NAMALWA (cell line): ENCODE results near the gene FAM229B.
"Not testable (repeated sequence)": the region's sequence is repeated elsewhere in the genome, so short reads cannot be mapped to it uniquely, and the experiment has no call there.

ENCODE experiments used
- DNase-seq: peaks from one replicate; pipeline ENCODE4 v3.0.0-alpha.2; 2015; ENCODE audit warnings: low spot score

The FAM229B gene

GRCh38 chr6:112065426-112065986, 21.9 kb upstream of the FAM229B start:
- no peak for DNase-seq

- no peak for DNase-seq
These were observed 20.8 kb upstream of the FAM229B start for GRCh38 chr6:112066606-112067005.

- DNase-seq: no peak
These were observed 5.8 kb upstream of the FAM229B start for GRCh38 chr6:112081569-112081968.

- no peak for DNase-seq
These were observed 1.9 kb upstream of the FAM229B start for GRCh38 chr6:112085286-112086065.

GRCh38 chr6:112086744-112087135, 651 bp upstream of the FAM229B start:
- peak; percentile 75 for DNase-seq

GRCh38 chr6:112087916-112088315, 525 bp downstream of the FAM229B start:
- DNase-seq: no peak

- no peak for DNase-seq
These were observed 9.5 kb downstream of the FAM229B start for GRCh38 chr6:112096901-112097300.

GRCh38 chr6:112100561-112100960, 13.2 kb downstream of the FAM229B start:
- DNase-seq: no peak

- DNase-seq: not testable (repeated sequence)
These were observed 18.6 kb downstream of the FAM229B start for GRCh38 chr6:112106026-112106425.

GRCh38 chr6:112106562-112106961, 19.2 kb downstream of the FAM229B start:
- DNase-seq: no peak

- DNase-seq: no peak
These were observed 21.9 kb downstream of the FAM229B start for GRCh38 chr6:112109262-112109661.

GRCh38 chr6:112113431-112113830, 26.0 kb downstream of the FAM229B start:
- DNase-seq: no peak

- no peak for DNase-seq
These were observed 26.5 kb downstream of the FAM229B start for GRCh38 chr6:112113918-112114317.

- DNase-seq: no peak
These were observed 27.3 kb downstream of the FAM229B start for GRCh38 chr6:112114577-112115223.

- DNase-seq: no peak
These were observed 28.8 kb downstream of the FAM229B start for GRCh38 chr6:112116221-112116620.

- DNase-seq: no peak
These were observed 30.2 kb downstream of the FAM229B start for GRCh38 chr6:112117554-112117953.

- DNase-seq: no peak
These were observed 30.6 kb downstream of the FAM229B start for GRCh38 chr6:112118034-112118433.

GRCh38 chr6:112122756-112123155, 35.4 kb downstream of the FAM229B start:
- DNase-seq: no peak

GRCh38 chr6:112123982-112124381, 36.6 kb downstream of the FAM229B start:
- no peak for DNase-seq

GRCh38 chr6:112128208-112128607, 40.8 kb downstream of the FAM229B start:
- no peak for DNase-seq

- no peak for DNase-seq
These were observed 43.5 kb downstream of the FAM229B start for GRCh38 chr6:112130878-112131277.

GRCh38 chr6:112139052-112139451, 51.7 kb downstream of the FAM229B start:
- no peak for DNase-seq

GRCh38 chr6:112141707-112142106, 54.3 kb downstream of the FAM229B start:
- no peak for DNase-seq
